GM12865 (cell line): ENCODE measurements around the gene THTPA.

Experiments used
- DNase-seq: peaks from one replicate; pipeline ENCODE4 v3.0.0; 2010; ENCODE audit warnings: low read depth
- H3K4me3 ChIP-seq: 2 replicates; pipeline ENCODE4 v1.5.1; 2011; ENCODE audit warnings: mild to moderate bottlenecking, low read depth, low read length, control low read depth
- TF ChIP-seq, protein P1 (sequence below): IDR thresholded peaks from 2 replicates; pipeline ENCODE4 v1.5.1; 2011; ENCODE audit warnings: low read length, control low read depth, low read depth, inconsistent platforms; ENCODE audit not compliant: insufficient read depth; ENCODE audit errors: missing control alignments

Gene THTPA

DNA sequence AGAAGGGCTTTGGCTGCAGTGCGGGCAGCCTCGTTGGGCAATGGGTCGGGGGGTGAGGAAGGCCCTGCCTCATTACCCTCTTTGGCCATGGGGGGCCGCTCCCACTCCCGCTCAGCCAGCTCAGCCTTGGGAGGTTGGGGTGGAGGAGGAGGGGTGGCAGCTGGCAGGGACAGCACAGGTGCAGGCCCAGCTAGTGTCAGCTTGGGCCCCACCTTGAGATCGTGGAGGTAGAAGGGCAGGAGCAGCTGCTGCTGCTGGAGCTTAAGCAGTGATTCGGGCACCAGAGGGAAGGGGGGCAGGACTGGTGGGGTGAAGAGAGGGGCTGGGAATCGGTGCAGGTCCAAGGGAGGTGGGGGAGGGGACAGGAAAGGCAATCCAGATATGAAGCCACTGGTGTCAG is 30.5 kb upstream of the THTPA start:
- TF ChIP-seq, protein P1, sequence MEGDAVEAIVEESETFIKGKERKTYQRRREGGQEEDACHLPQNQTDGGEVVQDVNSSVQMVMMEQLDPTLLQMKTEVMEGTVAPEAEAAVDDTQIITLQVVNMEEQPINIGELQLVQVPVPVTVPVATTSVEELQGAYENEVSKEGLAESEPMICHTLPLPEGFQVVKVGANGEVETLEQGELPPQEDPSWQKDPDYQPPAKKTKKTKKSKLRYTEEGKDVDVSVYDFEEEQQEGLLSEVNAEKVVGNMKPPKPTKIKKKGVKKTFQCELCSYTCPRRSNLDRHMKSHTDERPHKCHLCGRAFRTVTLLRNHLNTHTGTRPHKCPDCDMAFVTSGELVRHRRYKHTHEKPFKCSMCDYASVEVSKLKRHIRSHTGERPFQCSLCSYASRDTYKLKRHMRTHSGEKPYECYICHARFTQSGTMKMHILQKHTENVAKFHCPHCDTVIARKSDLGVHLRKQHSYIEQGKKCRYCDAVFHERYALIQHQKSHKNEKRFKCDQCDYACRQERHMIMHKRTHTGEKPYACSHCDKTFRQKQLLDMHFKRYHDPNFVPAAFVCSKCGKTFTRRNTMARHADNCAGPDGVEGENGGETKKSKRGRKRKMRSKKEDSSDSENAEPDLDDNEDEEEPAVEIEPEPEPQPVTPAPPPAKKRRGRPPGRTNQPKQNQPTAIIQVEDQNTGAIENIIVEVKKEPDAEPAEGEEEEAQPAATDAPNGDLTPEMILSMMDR: no peak
- no peak overlapping the region for H3K4me3 ChIP-seq
- no peak for DNase-seq

DNA sequence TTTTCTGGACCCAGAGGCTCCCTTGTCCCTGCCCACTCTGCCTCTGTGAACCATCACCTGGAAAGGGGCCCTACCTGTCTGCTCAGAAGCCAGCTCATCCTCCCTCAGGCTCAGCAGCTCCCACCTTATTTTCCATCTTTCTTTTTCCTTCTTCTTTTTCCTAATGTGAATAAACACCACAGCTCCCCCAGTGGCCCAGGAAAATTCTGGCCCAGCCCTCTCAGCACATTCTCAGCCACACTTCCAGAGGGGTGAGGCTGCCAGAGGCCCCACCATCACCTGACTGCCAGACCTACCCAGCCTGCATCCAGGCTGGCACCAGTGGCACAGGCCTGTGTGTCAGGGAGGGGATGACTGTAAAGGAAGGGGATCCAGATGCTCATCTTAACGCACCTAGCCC is 27.5 kb upstream of the THTPA start:
- no peak overlapping the region for H3K4me3 ChIP-seq
- DNase-seq: no peak
- TF ChIP-seq, protein P1: no peak

DNA sequence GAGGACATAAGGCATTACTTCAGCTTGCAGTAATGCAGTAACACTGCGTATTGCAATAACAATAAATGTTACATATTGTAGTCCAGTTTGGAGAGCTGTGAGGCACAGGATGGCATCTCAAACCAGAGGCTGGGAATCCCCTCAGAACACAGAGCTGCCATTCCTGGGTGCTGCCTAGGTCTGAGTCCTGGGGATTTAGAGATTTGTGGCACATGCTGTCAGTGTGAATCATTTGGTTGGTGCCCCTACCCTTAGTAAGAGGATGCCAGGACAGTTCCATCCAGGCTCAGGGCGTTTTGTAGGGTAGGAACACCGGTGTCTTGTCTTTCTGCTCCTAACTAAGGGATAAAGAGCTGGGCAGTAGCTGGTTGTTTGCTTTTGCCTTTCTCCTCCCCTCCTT is 27.1 kb upstream of the THTPA start:
- no peak overlapping the region for H3K4me3 ChIP-seq
- TF ChIP-seq, protein P1: no peak
- DNase-seq: no peak

DNA sequence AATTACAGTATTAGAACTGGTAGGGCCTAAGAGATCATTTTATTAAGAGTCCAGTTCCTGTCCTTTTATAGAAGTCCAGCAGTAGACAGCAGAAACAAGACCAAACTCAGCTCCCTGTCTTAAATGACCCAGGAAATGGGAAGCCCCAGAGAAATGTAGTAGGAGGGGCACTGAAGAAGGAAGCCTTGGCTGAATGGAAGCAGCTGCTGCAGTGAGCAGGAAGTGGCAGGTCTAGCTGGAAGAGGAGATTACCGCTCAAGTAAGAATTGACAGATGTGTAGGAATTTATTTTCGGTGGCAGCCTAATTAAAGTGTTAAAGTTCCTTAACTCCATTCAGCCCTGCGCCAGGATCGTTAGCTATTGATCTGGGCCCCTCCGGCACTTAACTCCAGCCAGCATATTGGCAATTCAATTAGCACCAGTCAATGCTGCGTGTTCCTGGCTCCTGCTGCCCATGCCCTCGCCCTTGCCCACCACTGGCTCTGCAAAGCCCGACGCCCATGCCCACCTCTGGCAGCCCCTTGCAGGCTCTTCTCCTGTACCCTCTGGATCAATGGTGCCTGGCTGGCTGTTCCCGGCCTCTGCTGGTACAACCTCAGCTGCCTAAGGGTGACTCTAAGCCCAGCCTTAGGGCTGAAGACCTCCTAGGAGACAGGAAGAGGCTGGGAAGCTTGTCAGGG is 25.6 kb upstream of the THTPA start:
- no peak for DNase-seq
- no peak overlapping the region for H3K4me3 ChIP-seq
- TF ChIP-seq, protein P1: no peak

DNA sequence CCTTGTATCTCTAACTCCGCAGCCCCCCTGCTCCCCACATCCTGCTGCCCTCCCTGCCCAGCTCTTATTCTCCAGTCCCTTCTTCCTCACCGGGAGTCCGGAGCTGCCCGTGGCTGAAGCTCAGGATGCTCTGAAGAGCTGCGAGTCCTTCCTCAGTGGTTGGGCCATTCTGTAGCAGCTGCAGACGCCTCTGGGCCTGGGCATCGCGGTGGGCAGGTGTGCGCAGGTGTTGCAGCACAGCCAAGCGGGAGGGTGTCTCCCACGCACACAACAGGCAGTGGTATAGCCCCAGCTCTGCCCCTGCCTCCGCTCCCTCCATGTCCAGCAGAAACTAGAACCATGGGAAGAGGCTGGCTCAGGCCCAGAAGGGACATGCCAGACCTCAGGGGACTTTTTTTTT is 24.7 kb upstream of the THTPA start:
- DNase-seq: no peak
- no peak overlapping the region for H3K4me3 ChIP-seq
- TF ChIP-seq, protein P1: no peak

DNA sequence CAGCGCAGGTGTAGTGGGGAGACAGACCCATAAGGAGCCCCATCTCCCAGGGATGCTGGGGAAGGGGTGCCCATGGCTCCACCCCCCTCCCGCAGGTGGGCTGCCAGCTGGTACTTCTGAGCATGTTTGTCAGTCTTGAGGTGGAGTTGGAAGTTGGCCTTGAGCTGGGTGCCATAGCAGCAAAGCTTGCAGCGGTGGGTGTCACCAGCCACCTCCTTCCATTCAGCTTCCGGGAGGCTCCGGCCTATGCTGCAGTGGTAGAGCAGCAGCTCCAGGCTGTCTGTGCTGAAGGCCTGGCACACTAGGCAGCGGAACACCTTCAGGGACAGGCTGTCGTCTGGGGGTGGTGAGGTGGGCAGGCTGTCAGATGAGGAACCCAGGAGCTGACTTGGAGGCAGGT is 23.4 kb upstream of the THTPA start:
- DNase-seq: no peak
- H3K4me3 ChIP-seq: no peak overlapping the region
- TF ChIP-seq, protein P1: no peak
